IPS-20b (cell line): ENCODE results near the gene FADD.

Experiments
- H3K27ac ChIP-seq: one replicate; pipeline ENCODE4 v1.5.1; 2013; ENCODE audit warnings: low read length
- H3K27me3 ChIP-seq: 2 replicates; pipeline ENCODE4 v1.6.1; 2013; ENCODE audit warnings: mild to moderate bottlenecking, low read length, inconsistent platforms; ENCODE audit not compliant: insufficient read depth
- H3K36me3 ChIP-seq: 2 replicates; pipeline ENCODE4 v1.6.1; 2013; ENCODE audit warnings: low read depth, mild to moderate bottlenecking, inconsistent platforms, low read length, moderate library complexity; ENCODE audit not compliant: insufficient read depth
- H3K4me1 ChIP-seq: 2 replicates; pipeline ENCODE4 v1.6.1; 2013; ENCODE audit warnings: mild to moderate bottlenecking, control low read depth, inconsistent platforms, low read length, moderate library complexity; ENCODE audit not compliant: insufficient read depth
- H3K4me3 ChIP-seq: 2 replicates; pipeline ENCODE4 v1.5.1; 2013; ENCODE audit warnings: mild to moderate bottlenecking, low read length, inconsistent platforms
- H3K9ac ChIP-seq: 2 replicates; pipeline ENCODE4 v1.6.1; 2013; ENCODE audit warnings: low read depth, mild to moderate bottlenecking, inconsistent platforms, low read length, moderate library complexity
- H3K9me3 ChIP-seq: 2 replicates; pipeline ENCODE4 v1.6.1; 2013; ENCODE audit warnings: mild to moderate bottlenecking, low read depth, low read length, inconsistent platforms; ENCODE audit not compliant: insufficient read depth

FADD gene

DNA sequence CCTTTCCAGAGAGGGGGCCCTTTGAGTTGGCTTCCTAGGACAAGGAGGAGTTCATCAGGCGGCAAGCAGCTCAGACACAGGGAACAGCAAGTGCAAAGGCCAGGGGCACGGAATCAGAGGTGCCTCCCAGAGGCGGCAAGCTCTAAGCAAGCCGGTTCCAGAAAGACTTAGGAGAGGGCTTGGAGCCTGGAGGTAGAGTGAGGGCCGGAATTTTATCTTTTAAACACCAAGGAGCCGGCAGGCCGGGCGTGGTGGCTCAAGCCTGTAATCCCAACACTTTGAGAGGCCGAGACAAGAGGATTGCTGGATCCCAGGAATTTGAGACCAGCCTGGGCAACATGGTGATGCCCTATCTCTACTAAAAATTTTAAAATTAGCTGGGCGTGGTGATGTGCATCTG is 26.6 kb downstream of the FADD start:
- no peak overlapping the region for H3K27ac ChIP-seq
- peaks cover 7% of the 10 kb centered on the region; the same call in 1 of the 2 replicates for H3K4me1 ChIP-seq
- H3K27me3 ChIP-seq: no peaks in the 10 kb centered on the region

DNA sequence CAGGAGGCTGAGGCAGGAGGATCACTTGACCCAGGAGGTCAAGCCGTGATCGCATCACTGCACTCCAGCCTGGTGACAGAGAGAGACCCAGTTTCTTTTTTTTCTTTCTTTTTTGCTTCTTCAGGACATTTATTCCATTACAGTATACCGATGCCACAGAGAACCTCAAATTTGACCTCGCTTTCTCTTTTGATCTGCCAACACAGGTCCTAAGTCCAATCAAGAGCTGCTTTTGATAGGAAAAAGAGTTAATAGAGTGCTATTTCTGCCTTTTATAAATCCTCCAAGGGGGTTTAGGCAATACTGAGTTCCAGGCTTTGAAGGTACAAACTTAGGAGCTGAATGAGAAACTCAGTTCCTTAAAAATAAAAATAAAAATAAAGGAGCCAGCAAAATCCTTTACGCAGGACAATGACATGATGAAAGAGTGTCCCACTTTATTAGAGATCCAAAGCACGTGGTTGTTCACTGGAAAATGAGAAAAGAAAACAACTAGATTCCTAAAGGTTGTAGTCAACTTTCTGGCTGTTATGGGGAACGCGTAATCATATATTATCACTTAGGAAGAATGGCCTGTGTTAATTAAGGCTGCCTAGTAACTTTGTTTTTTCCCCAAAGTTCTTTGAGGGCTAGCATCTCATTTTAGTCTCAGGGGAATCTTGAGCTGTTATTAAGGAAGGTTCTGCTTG is 27.2 kb downstream of the FADD start:
- Histone ChIP-seq H3K27ac (no peak overlapping the region), H3K4me3 (no peak overlapping the region), H3K9me3 (no peaks in the 10 kb centered on the region), H3K27me3 (no peaks in the 10 kb centered on the region), H3K4me1 (peaks cover 7% of the 10 kb centered on the region; the same call in 1 of the 2 replicates), H3K9ac (no peak overlapping the region), H3K36me3 (no peaks in the 10 kb centered on the region)

More for the DNA sequence above, 26.6 kb downstream of the FADD start:
- H3K9me3 ChIP-seq: no peaks in the 10 kb centered on the region
- H3K9ac ChIP-seq: no peak overlapping the region
- no peak overlapping the region for H3K4me3 ChIP-seq
- no peaks in the 10 kb centered on the region for H3K36me3 ChIP-seq

DNA sequence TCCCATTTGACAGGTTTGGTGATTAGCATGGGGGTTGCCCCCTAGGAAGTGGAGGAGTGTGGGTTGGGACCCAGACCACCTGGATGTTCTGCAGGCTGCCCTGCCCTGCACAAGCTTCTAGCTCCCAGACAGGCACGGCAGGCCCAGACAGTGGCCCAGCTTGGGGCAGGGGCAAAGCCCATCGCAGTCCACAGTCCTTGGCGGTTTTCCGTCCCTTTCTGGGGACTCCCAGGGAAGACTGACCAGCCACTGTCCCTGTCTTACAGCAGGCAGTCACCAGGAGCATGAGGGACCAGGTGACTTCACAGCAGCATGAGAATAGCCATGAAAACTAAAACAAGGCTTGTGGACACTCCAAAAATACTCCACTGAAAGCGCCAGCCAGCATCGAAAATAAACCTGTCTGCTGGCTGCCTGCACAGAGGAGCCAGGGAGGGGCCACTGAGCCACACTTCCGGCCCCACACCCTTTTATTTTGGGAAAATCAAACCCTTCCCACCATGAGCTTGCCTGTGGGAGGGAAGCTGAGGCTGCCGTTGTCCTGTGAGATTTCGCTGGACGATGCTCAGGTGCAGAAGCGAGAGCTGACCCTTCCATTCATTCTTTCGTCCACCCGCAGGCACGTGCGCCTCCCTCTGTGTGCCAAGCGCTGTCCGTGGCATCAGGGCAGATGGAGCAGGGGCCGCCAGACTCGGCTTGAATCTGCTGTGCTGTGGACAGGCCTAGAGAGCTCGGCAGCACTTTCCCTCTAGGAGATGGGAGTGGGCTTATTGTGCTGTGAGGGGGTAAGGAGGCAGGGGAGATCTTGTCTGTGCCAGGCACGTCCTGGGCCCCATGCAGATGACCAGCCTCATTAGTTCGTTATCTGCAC is 28.0 kb downstream of the FADD start:
- Histone ChIP-seq H3K9ac (no peak overlapping the region), H3K27ac (no peak overlapping the region), H3K4me3 (no peak overlapping the region), H3K27me3 (no peaks in the 10 kb centered on the region), H3K4me1 (peaks cover 5% of the 10 kb centered on the region; the same call in 1 of the 2 replicates), H3K36me3 (no peaks in the 10 kb centered on the region), H3K9me3 (no peaks in the 10 kb centered on the region)

DNA sequence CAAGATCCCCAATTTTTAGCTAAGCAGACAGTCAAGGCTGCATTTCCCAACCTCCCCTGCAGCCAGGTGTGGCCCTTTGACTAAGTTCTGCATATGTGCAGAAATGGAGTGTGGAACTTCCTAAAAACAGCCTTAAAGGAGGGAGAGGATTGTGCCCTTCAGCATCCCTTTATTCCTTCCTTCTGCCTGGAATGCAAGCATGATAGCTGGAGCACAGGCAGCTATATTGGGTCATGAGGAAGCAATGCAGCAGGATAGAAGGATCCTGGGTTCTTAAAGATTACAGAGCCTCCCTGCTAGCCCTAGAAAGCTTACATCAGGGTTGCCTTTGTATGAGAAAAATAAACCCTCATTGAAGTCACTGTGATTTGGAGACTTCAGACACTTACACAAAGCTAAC is 29.9 kb downstream of the FADD start:
- no peak overlapping the region for H3K27ac ChIP-seq
- H3K4me1 ChIP-seq: no peaks in the 10 kb centered on the region
- H3K9me3 ChIP-seq: no peaks in the 10 kb centered on the region
- no peak overlapping the region for H3K4me3 ChIP-seq
- H3K27me3 ChIP-seq: no peaks in the 10 kb centered on the region
- H3K36me3 ChIP-seq: no peaks in the 10 kb centered on the region
- H3K9ac ChIP-seq: no peak overlapping the region

DNA sequence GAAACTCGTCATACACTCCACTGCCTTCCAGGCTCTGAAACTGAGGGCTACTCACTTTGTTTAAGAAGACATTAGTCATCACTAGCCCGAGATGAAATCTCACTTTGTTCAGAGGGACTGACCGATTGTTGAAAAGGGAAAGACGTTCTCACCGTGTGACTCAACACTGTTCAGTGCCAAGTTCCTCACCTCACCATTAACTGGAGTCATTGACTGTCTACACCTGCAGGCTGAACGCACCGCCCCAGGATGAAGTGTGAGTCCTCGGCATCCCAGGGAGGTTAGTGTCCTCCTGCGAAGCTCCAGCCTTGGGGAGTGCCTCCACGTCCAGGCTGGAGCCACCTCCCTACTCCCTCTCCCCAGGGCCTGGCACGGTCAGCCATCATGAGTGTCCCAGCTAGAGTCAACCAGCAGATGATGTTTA is 30.4 kb downstream of the FADD start:
- Histone ChIP-seq H3K4me1 (no peaks in the 10 kb centered on the region), H3K9ac (no peak overlapping the region), H3K27me3 (no peaks in the 10 kb centered on the region), H3K4me3 (no peak overlapping the region), H3K9me3 (no peaks in the 10 kb centered on the region), H3K36me3 (no peaks in the 10 kb centered on the region), H3K27ac (no peak overlapping the region)

DNA sequence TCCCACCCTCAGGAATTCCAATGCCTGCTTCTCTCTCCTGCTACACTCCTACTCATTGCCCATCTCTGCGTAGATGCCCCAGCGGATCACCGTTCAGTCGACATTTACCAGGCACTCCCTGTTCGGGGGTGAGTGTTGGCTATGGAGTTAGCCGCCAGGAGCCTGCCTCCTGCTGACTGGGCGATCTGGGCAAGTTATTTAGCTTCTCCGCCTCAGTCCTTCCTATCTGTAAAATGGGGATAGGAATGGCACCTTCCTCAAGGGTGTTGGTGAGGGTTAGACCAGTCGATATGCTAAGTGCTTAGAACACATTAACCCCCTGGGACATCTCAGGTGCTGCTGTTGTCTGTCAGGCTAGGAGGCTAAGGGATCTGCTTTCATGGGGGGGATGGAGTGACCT is 30.9 kb downstream of the FADD start:
- H3K9me3 ChIP-seq: no peaks in the 10 kb centered on the region
- H3K4me3 ChIP-seq: no peak overlapping the region
- H3K27me3 ChIP-seq: no peaks in the 10 kb centered on the region
- no peaks in the 10 kb centered on the region for H3K4me1 ChIP-seq
- H3K27ac ChIP-seq: no peak overlapping the region
- H3K9ac ChIP-seq: no peak overlapping the region
- H3K36me3 ChIP-seq: no peaks in the 10 kb centered on the region

DNA sequence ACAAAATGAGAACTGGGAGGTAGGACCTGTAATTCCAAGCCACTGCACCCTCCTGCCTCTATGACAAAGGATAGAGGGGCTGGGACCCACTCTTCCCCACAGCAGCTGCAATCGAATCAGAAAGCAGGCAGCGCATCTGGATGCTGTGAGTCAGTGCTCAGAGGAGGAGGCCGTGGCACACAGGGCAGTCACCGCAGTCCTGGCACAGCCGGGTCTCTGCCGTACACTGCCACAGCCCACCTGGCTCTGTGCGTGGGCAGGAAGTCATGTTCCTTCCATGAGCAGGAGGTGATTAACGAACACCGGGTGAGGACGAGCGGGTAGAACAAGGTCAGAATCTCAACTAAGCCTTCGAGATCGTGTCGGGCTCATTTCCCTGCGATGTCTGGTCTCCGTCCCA is 37.2 kb downstream of the FADD start:
- H3K4me3 ChIP-seq: no peak overlapping the region
- H3K27me3 ChIP-seq: no peaks in the 10 kb centered on the region

DNA sequence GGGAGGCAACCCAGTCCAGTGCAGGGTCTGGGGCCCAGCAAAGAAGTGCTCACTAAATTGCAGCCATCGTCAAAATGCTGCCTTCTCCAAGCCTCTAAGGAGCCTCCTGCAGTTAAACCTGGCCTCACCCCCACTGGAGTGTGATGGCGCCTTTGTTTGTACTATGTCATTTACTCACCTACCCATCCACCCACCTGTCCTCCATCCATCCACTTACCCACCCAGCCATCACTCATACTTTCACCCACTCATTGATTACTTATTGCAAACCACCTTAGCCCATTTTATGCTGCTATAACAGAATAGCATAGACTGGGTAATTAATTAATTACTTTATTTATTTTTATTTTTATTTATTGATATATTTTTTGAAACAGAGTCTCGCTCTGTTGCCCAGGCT is 38.6 kb downstream of the FADD start:
- H3K27ac ChIP-seq: no peak overlapping the region
- H3K27me3 ChIP-seq: no peaks in the 10 kb centered on the region
- H3K9me3 ChIP-seq: no peaks in the 10 kb centered on the region
- H3K9ac ChIP-seq: no peak overlapping the region
- H3K36me3 ChIP-seq: no peaks in the 10 kb centered on the region
- H3K4me1 ChIP-seq: no peaks in the 10 kb centered on the region
- H3K4me3 ChIP-seq: no peak overlapping the region

More for the DNA sequence above, 37.2 kb downstream of the FADD start:
- Histone ChIP-seq H3K36me3 (no peaks in the 10 kb centered on the region), H3K27ac (no peak overlapping the region), H3K4me1 (no peaks in the 10 kb centered on the region), H3K9me3 (no peaks in the 10 kb centered on the region), H3K9ac (no peak overlapping the region)

DNA sequence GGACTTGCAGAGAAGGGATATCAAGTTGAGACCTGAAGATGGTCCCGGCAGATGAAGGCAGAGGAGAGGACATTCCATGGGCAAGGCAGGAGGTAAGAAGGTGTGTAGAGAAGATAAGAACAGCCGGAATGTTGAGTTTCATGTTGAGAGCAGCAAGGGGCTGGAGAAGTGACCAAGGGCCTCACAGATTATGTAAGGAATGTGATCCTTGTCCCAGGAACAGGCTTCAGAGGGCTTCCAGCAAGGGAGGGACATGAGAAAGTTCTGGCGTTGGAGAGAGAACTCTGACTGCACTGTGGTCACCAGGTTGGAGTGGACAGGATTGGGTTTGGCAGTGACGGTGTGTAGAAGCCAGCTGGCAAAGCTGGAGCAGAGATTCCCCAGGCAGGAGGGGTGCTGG is 39.8 kb downstream of the FADD start:
- H3K4me3 ChIP-seq: no peak overlapping the region

DNA sequence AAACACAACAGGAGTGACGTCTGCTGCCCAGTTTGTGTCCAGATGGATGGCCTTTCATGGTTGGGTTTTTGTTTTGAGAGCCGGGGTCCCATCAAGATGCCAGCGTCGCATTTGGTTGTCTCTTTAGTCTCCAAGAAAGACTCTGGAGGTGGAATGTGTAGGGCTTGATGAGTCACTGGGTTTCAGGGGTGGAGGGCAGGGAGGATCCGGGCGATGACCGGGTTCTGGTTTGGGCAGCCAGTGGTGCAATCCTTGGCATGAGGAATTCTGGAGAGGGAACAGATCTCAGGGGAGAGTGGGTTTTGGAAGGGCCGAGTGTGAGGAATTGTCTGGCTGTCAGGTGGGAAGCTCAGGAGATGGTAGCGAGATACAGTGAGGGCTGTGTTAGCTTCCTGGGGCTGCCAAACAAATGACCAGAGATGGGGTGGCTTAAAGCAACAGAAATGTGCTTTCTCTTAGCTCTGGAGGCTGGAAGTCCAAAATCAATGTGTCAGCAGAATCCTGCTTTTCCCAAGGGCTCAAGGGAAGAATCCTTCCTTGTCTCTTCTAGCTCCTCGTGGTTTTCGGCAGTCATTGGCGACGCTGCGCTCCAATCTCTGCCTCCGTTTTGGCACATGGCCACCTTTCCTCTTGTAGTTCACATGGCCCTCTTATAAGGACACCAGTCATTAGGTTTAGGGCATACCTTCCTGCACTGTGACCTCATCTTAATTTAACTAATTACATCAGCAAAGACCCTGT is 41.0 kb downstream of the FADD start:
- Histone ChIP-seq H3K4me3 (no peak overlapping the region), H3K27me3 (no peaks in the 10 kb centered on the region), H3K4me1 (no peaks in the 10 kb centered on the region), H3K9ac (no peak overlapping the region), H3K27ac (no peak overlapping the region), H3K9me3 (no peaks in the 10 kb centered on the region), H3K36me3 (no peaks in the 10 kb centered on the region)

More for the DNA sequence above, 39.8 kb downstream of the FADD start:
- H3K27ac ChIP-seq: no peak overlapping the region
- H3K9ac ChIP-seq: no peak overlapping the region
- no peaks in the 10 kb centered on the region for H3K36me3 ChIP-seq
- H3K4me1 ChIP-seq: no peaks in the 10 kb centered on the region
- no peaks in the 10 kb centered on the region for H3K27me3 ChIP-seq
- no peaks in the 10 kb centered on the region for H3K9me3 ChIP-seq

DNA sequence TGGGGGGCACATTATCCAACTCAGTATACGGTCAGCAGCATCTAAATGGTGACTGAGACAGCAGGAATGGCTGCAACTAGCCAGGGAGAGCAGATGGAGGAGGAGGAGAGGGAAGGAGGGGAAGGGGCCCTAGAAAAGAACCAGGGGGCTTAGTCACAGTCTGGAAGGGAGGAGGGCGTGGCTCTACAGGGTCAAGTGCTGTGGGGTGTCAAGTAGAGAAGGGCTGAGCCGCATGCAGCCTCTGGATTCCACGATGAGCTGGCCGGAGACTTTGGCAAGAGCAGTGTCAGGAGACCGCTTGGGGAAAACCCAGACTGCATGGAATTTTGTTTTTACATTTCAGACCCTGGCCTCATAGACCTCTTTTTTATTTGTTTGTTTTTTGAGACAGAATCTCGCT is 41.6 kb downstream of the FADD start:
- Histone ChIP-seq H3K9ac (no peak overlapping the region), H3K4me1 (no peaks in the 10 kb centered on the region), H3K27ac (no peak overlapping the region), H3K27me3 (no peaks in the 10 kb centered on the region), H3K36me3 (no peaks in the 10 kb centered on the region), H3K9me3 (no peaks in the 10 kb centered on the region), H3K4me3 (no peak overlapping the region)
